Adrenal gland (tissue), 12 donors: Measurements from ENCODE around the gene CD36. TPM values are rescaled to one million over a fixed set of nuclear protein-coding genes. Genes with fewer than 3 reads are reported as not detected.

ENCODE experiments used
- DNase-seq, 7 donors: peaks; one replicate each; pipeline ENCODE4 v3.0.0-alpha.2; 2019 to 2020
- H3K27ac ChIP-seq, 5 donors: fragments of 200-600 bp; sonication (generic) in 4 of 5; 1 replicate in 3 of 5; 2 replicates in 2 of 5; pipeline versions ENCODE4 v1.5.1 to v1.8.0; 2016 to 2020; ENCODE audit warnings: mild to moderate bottlenecking in 1 of 5
- H3K27me3 ChIP-seq: fragments of 200-600 bp; 2 replicates; pipeline ENCODE4 v1.8.0; 2021
- H3K36me3 ChIP-seq, 2 donors: fragments of 200-600 bp; replicated peaks in 1 of 2; 1 replicate in 1 of 2; 2 replicates in 1 of 2; pipeline versions ENCODE4 v1.5.1 to v1.8.0; 2018 to 2022
- H3K4me1 ChIP-seq, 2 donors: fragments of 200-600 bp; replicated peaks in 1 of 2; 1 replicate in 1 of 2; 2 replicates in 1 of 2; pipeline versions ENCODE4 v1.5.1 to v1.8.0; 2018 to 2021
- H3K4me3 ChIP-seq, 4 donors: fragments of 200-600 bp; sonication (generic) in 3 of 4; one replicate each; pipeline ENCODE4 v1.5.1; 2016 to 2018
- H3K9me3 ChIP-seq, 3 donors: fragments of 200-600 bp; sonication (generic) in 1 of 3; replicated peaks in 1 of 3; 1 replicate in 2 of 3; 2 replicates in 1 of 3; pipeline versions ENCODE4 v1.5.1 to v1.8.0; 2016 to 2021
- CTCF ChIP-seq, 6 experiments: fragments of 450-650 bp in 4 of 6; fragments of 200-600 bp in 2 of 6; sonication (generic) in 1 of 6; IDR thresholded peaks; 1 replicate in 5 of 6; 2 replicates in 1 of 6; pipeline versions ENCODE4 v1.5.1 to v1.8.0; 2016 to 2021; ENCODE audit warnings: antibody characterized with exemption in 6 of 6, mild to moderate bottlenecking in 2 of 6, moderate library complexity in 1 of 6
- POLR2A ChIP-seq, 2 donors: fragments of 450-650 bp; IDR thresholded peaks; one replicate each; pipeline ENCODE4 v1.6.1; 2017; ENCODE audit warnings: antibody characterized with exemption in 2 of 2, mild to moderate bottlenecking in 2 of 2, moderate library complexity in 1 of 2
- WGBS, 4 donors: extraction: QIAGEN DNeasy Blood & Tissue Kit in 2 of 4; methylation state at CpG; one replicate each; pipeline versions ENCODE4 v1.1.5 to v1.1.7; 2013 to 2017; 5-methylcytosine and 5-hydroxymethylcytosine counted together
- intact Hi-C, 2 donors: fragments of 100-400 bp; cut with DNase I; formaldehyde crosslinking; loops; one replicate each; pipeline versions ENCODE4 v1.14.1 to v1.15.0; 2022 to 2023
- polyA plus RNA-seq, 3 donors: library from polyadenylated mRNA; stranded (reverse); fragments of 200-250 nt in 2 of 3; fragments of 350-450 nt in 1 of 3; fragmentation: Illumina TruSeq in 1 of 3; extraction: RNeasy Lipid Tissue Mini Kit (QIAGEN cat#74804) in 1 of 3; gene quantifications; one replicate each; pipeline ENCODE4 v1.2.3, GENCODE V29; 2013 to 2014
- total RNA-seq, 9 donors: library from RNA; depleted of rRNA in 4 of 9; stranded (reverse); fragments of >200 nt in 4 of 9; fragments of 120-200 nt in 1 of 9; fragmentation: NEBNext Ultra II Directional in 1 of 9; extraction: Animal tissue kit (Norgen Biotek cat#: 25700) in 1 of 9; gene quantifications; one replicate each; pipeline versions ENCODE4 v1.1.0 to v1.2.4, GENCODE V29; 2013 to 2023
- donor health status: healthy with polysubstance abuse.
- donor health status: Bipolar disorder and iron deficiency.
- donor health status: DM: yes; HTN: yes; CAD: no.
- donor health status: DM: no; HTN: no; CAD: no.
- donor health status: DM: no; HTN: no; CAD: no.
- donor health status: DM: yes; HTN: yes; CAD: no.

CD36 gene
- total and polyA plus RNA-seq, 12 donors: 7.2 to 224 (median 32.2) TPM

GRCh38 chr7:80656029-80656428 lies 17.6 kb downstream of the CD36 start:
- Histone ChIP-seq H3K4me3 (no peak overlapping the region), H3K27me3 (no peaks in the 10 kb centered on the region), H3K4me1 (peaks cover 0 to 10% of the 10 kb centered on the region in 2 donors), H3K36me3 (no peaks in the 10 kb centered on the region), H3K9me3 (no peaks in the 10 kb centered on the region), H3K27ac (no peak overlapping the region)
- no peak for TF ChIP-seq POLR2A (IDR thresholded peaks at IDR 0.05)
- TF ChIP-seq CTCF (IDR thresholded peaks at IDR 0.05): no peak
- intact Hi-C loops: no loop called here
- 76 to 82% (median 81%) methylated on average over 4 of the region's 4 CpGs for WGBS, 4 donors
- no peak for DNase-seq

- no peak for DNase-seq
- 4 to 6% (median 6%) methylated on average over 3 of the region's 3 CpGs for WGBS, 4 donors
- intact Hi-C loops: loop anchor here in 1 of 2 donors (10.0 kb wide), 1 partner anchor 235 kb away; no protein-coding TSS in a partner anchor
- Histone ChIP-seq H3K27me3 (no peaks in the 10 kb centered on the region), H3K36me3 (no peaks in the 10 kb centered on the region), H3K4me1 (peaks cover 0 to 10% of the 10 kb centered on the region in 2 donors), H3K27ac (no peak overlapping the region), H3K9me3 (no peaks in the 10 kb centered on the region), H3K4me3 (no peak overlapping the region)
- TF ChIP-seq POLR2A (IDR thresholded peaks at IDR 0.05): no peak
- peak; percentile 71 to 92 (median 75) for TF ChIP-seq CTCF (IDR thresholded peaks at IDR 0.05)
These were observed 20.9 kb downstream of the CD36 start for GRCh38 chr7:80659120-80660055.

GRCh38 chr7:80660939-80661338 lies 22.5 kb downstream of the CD36 start:
- no peak overlapping the region for H3K4me3 ChIP-seq
- no peak overlapping the region for H3K27ac ChIP-seq
- intact Hi-C loops: loop anchor here in 1 of 2 donors (10.0 kb wide), 1 partner anchor 236 kb away; no protein-coding TSS in a partner anchor
- H3K9me3 ChIP-seq: no peaks in the 10 kb centered on the region
- DNase-seq: no peak
- H3K27me3 ChIP-seq: no peaks in the 10 kb centered on the region
- 70 to 83% (median 75%) methylated on average over 4 of the region's 4 CpGs for WGBS, 4 donors
- TF ChIP-seq POLR2A (IDR thresholded peaks at IDR 0.05): no peak
- no peak for TF ChIP-seq CTCF (IDR thresholded peaks at IDR 0.05)
- no peaks in the 10 kb centered on the region for H3K36me3 ChIP-seq
- peaks cover 0 to 10% of the 10 kb centered on the region in 2 donors for H3K4me1 ChIP-seq

DNA sequence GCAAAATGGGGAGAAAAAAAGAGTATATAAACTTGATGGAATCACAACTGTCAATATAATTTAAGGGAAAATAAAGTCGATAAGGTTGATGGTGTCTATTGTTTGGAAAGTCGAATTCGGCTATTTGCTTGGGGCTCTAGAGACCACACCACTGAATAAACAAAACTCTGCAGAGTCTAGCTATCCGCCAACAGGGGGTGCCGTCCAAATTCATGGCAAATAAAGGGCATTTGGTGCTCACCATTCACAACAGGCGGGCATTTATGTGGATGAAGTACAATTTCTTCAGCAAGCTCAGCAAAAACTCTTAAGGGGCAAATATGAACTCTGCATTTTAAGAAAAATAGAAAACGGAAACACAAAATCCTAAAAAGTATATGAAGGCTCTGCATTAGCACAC lies 23.3 kb downstream of the CD36 start:
- no peaks in the 10 kb centered on the region for H3K9me3 ChIP-seq
- no peak overlapping the region for H3K27ac ChIP-seq
- H3K36me3 ChIP-seq: no peaks in the 10 kb centered on the region
- WGBS, 4 donors: 84 to 92% (median 87%) methylated on average over 7 of the region's 7 CpGs
- no peak overlapping the region for H3K4me3 ChIP-seq
- peaks cover 0 to 10% of the 10 kb centered on the region in 2 donors for H3K4me1 ChIP-seq
- intact Hi-C loops: loop anchor here in 1 of 2 donors (10.0 kb wide), 1 partner anchor 237 kb away; no protein-coding TSS in a partner anchor
- H3K27me3 ChIP-seq: no peaks in the 10 kb centered on the region
- TF ChIP-seq CTCF (IDR thresholded peaks at IDR 0.05) (no peak), POLR2A (IDR thresholded peaks at IDR 0.05) (no peak)
- DNase-seq: no peak
